Activated T-cell treated with anti-CD3 and anti-CD28 coated beads, Interleukin-2, amount 50 U/mL, for 1 hour (primary cell): ENCODE data around the gene KRCC1.

Experiments used
- DNase-seq: peaks from one replicate; pipeline ENCODE4 v3.0.0-alpha.2; 2020

Gene KRCC1

GRCh38 chr2:88055371-88056128 is at the start of gene KRCC1:
KRCC1 (minus strand) TSS chr2:88055783; CDS start chr2:88028563, 27,220 bp downstream.
- peak; percentile 94 for DNase-seq

- DNase-seq = no peak
Observed at GRCh38 chr2:88100489-88100858, 44.9 kb upstream of the KRCC1 start.

GRCh38 chr2:88099798-88100488 is 44.4 kb upstream of the KRCC1 start:
- DNase-seq = no peak

- no peak for DNase-seq
Observed at GRCh38 chr2:88098558-88098900, 42.9 kb upstream of the KRCC1 start.

- no peak for DNase-seq
Observed at GRCh38 chr2:88097891-88098557, 42.4 kb upstream of the KRCC1 start.

GRCh38 chr2:88097192-88097591 is 41.6 kb upstream of the KRCC1 start:
- no peak for DNase-seq

- DNase-seq = no peak
Observed at GRCh38 chr2:88096708-88097107, 41.1 kb upstream of the KRCC1 start.

- DNase-seq = no peak
Observed at GRCh38 chr2:88095022-88095421, 39.4 kb upstream of the KRCC1 start.

- no peak for DNase-seq
Observed at GRCh38 chr2:88092773-88093172, 37.2 kb upstream of the KRCC1 start.

- DNase-seq = no peak
Observed at GRCh38 chr2:88091943-88092342, 36.4 kb upstream of the KRCC1 start.

- no peak for DNase-seq
Observed at GRCh38 chr2:88090446-88091283, 35.1 kb upstream of the KRCC1 start.

GRCh38 chr2:88088999-88089398 is 33.4 kb upstream of the KRCC1 start:
- no peak for DNase-seq

- DNase-seq = no peak
Observed at GRCh38 chr2:88087763-88088162, 32.2 kb upstream of the KRCC1 start.

- DNase-seq = no peak
Observed at GRCh38 chr2:88087073-88087472, 31.5 kb upstream of the KRCC1 start.

- no peak for DNase-seq
Observed at GRCh38 chr2:88086401-88086800, 30.8 kb upstream of the KRCC1 start.

GRCh38 chr2:88085602-88086001 is 30.0 kb upstream of the KRCC1 start:
- DNase-seq = no peak

- DNase-seq = no peak
Observed at GRCh38 chr2:88085099-88085498, 29.5 kb upstream of the KRCC1 start.

- DNase-seq = no peak
Observed at GRCh38 chr2:88082781-88083180, 27.2 kb upstream of the KRCC1 start.

- DNase-seq = no peak
Observed at GRCh38 chr2:88081924-88082608, 26.5 kb upstream of the KRCC1 start.

GRCh38 chr2:88080545-88080944 is 25.0 kb upstream of the KRCC1 start:
- DNase-seq = no peak

- no peak for DNase-seq
Observed at GRCh38 chr2:88078643-88079172, 23.1 kb upstream of the KRCC1 start.

GRCh38 chr2:88077080-88077479 is 21.5 kb upstream of the KRCC1 start:
- DNase-seq = no peak
